ENCODE measurements around the gene SCD5.

Gene SCD5

DNA sequence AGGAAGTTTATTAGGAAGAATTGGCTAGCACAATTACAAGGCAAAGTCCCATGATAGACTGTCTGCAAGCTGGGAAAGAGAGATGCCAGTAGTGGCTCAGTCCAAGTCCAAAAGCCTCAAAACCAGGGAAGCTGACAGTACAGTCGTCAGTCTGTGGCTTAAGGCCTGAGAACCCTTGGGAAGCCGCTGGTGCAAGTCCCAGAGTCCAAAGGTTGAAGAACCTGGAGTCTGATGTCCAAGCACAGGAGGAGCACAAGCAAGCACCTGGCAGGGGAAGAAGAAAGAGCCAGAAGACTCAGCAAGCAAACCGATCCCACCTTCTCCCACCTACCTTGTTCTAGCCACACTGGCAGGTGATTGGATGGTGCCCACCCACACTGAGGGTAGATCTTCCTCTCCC, 185.5 kb downstream of the SCD5 start:
- no peak overlapping the region for H3K4me3 ChIP-seq (ENCODE audit: low read length)
- DNase-seq (ENCODE audit: low read depth) = no peak
- TF ChIP-seq, protein P1, sequence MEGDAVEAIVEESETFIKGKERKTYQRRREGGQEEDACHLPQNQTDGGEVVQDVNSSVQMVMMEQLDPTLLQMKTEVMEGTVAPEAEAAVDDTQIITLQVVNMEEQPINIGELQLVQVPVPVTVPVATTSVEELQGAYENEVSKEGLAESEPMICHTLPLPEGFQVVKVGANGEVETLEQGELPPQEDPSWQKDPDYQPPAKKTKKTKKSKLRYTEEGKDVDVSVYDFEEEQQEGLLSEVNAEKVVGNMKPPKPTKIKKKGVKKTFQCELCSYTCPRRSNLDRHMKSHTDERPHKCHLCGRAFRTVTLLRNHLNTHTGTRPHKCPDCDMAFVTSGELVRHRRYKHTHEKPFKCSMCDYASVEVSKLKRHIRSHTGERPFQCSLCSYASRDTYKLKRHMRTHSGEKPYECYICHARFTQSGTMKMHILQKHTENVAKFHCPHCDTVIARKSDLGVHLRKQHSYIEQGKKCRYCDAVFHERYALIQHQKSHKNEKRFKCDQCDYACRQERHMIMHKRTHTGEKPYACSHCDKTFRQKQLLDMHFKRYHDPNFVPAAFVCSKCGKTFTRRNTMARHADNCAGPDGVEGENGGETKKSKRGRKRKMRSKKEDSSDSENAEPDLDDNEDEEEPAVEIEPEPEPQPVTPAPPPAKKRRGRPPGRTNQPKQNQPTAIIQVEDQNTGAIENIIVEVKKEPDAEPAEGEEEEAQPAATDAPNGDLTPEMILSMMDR (IDR thresholded peaks at IDR 0.05; ENCODE audit: insufficient read depth, low read depth, low read length, missing control alignments) = no peak

- no peak overlapping the region for H3K4me3 ChIP-seq (ENCODE audit: low read length)
- DNase-seq (ENCODE audit: low read depth) = no peak
- TF ChIP-seq, protein P1 (IDR thresholded peaks at IDR 0.05; ENCODE audit: insufficient read depth, low read depth, low read length, missing control alignments) = no peak
Observed at GRCh38 chr4:82611982-82612381, 186.6 kb downstream of the SCD5 start.

DNA sequence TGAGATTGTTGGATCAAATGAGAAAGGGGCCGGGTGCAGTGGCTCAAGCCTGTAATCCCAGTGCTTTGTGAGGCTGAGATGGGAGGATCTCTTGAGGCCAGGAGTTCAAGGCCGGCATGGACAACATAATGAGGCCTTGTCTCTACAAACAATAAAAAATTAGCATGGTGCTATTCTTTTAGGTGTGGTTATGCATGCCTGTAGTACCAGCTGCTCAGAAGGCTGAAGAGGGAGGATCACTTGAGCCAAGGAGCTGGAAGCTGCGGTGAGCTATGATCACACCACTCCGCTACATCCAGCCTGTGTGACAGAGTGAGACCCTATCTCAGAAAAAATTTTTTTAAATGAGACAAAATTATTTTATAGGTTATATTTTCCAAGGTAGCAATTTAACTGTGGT, 187.1 kb downstream of the SCD5 start:
- DNase-seq (ENCODE audit: low read depth) = no peak
- no peak overlapping the region for H3K4me3 ChIP-seq (ENCODE audit: low read length)
- TF ChIP-seq, protein P1 (IDR thresholded peaks at IDR 0.05; ENCODE audit: insufficient read depth, low read depth, low read length, missing control alignments) = no peak

DNA sequence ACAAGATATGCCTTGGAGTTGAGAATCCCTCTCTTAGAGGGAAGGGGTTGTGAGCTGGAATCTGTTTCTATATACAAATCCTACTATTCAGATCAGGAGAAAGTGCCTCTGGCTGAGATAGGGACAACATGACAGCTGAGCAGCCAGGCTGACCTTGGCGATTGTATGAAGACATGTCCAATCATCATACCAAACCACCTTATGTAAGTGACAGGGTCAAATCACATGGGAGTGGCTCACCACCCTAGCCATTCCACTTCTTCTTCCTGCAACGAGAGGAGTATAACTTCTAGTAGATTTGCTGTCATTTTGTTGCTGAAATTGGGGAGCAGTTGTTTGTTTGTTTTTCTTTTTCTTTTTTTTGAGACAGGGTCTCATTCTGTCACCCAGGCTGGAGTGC, 188.6 kb downstream of the SCD5 start:
- DNase-seq (ENCODE audit: low read depth) = no peak
- no peak overlapping the region for H3K4me3 ChIP-seq (ENCODE audit: low read length)
- TF ChIP-seq, protein P1 (IDR thresholded peaks at IDR 0.05; ENCODE audit: insufficient read depth, low read depth, low read length, missing control alignments) = no peak

- H3K4me3 ChIP-seq (ENCODE audit: low read length) = no peak overlapping the region
- no peak for DNase-seq (ENCODE audit: low read depth)
- TF ChIP-seq, protein P1 (IDR thresholded peaks at IDR 0.05; ENCODE audit: insufficient read depth, low read depth, low read length, missing control alignments) = no peak
Observed at GRCh38 chr4:82606622-82607021, 192.0 kb downstream of the SCD5 start.

GRCh38 chr4:82604522-82604921, 194.1 kb downstream of the SCD5 start:
- TF ChIP-seq, protein P1 (IDR thresholded peaks at IDR 0.05; ENCODE audit: insufficient read depth, low read depth, low read length, missing control alignments) = no peak
- H3K4me3 ChIP-seq (ENCODE audit: low read length) = no peak overlapping the region
- no peak for DNase-seq (ENCODE audit: low read depth)

DNA sequence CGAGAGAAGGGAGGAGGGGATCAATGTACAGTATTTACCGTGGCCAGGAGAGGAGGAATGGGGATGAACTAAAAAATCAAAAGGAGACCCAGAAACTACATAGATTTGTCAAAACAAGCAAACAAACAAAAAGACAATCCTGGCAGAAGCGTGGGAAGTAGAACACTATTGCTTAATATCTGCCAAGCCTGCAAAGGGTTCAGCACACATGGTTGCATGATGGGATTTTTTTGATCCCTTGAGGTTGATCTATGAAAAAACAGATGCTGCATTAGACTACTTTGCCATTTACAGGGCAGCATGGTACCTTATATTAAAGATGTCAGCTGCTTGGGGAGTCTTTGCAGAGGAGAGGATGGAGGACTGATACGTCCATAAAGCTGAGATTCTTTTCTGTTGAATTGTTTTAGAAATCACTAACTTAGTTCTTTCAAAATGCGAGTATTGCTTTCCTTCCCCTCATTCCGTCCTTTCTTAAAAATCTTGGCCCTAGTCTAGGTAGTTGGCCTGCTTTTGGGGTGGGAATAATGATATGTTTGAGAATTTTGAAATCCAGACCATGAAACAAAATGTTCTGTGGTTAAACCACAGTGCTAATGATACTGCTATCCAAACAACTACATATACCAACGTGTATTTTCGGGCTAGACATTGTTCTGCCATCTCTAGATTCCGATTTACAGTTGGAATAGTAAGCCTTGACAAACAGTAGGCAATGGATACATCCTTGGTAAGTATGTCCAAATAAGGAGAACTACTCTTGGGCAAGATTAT, 197.2 kb downstream of the SCD5 start:
- TF ChIP-seq, protein P1 (IDR thresholded peaks at IDR 0.05; ENCODE audit: insufficient read depth, low read depth, low read length, missing control alignments) = no peak
- H3K4me3 ChIP-seq (ENCODE audit: low read length) = no peak overlapping the region
- DNase-seq (ENCODE audit: low read depth) = no peak

Measured in epithelial cell of esophagus (primary cell).